HCT116 (cell line): ENCODE results near the gene NTSR1. TPM values are rescaled to one million over a fixed set of nuclear protein-coding genes. Genes with fewer than 3 reads are reported as not detected.

Source experiments
- ATAC-seq: fragments of 200-7000 bp; cut with Tn5 transposase; 2 replicates; pipeline ENCODE4 v1.9.1; 2020; ENCODE audit warnings: mild to moderate bottlenecking, moderate library complexity
- BruUV-seq: library from RNA; stranded (reverse); fragments of 400-500 nt; replicated peaks from 2 replicates; lab custom pipeline; 2021; lab: Mats Ljungman, UMichigan
- CTCF ChIA-PET: fragments of 300-600 bp; sonication (Branson Sonifier 250); formaldehyde crosslinking; loops from one replicate; lab custom pipeline; 2021; ENCODE audit warnings: antibody characterized with exemption; lab: Charles Lee
- POLR2A ChIA-PET: fragments of 300-600, 350-600 bp; sonication (Branson Sonifier 250); formaldehyde crosslinking; loops from one replicate; lab custom pipeline; 2021; ENCODE audit warnings: antibody characterized with exemption; lab: Charles Lee
- RAD21 ChIA-PET, 2 experiments: fragments of 300-600 bp; sonication (Branson Sonifier 250); formaldehyde crosslinking; loops; one replicate each; lab custom pipeline; 2023; ENCODE audit warnings: low total read pairs in 2 of 2; ENCODE audit not compliant: uncharacterized antibody in 2 of 2, unreplicated experiment in 2 of 2, low non-redundant PET in 1 of 2; lab: Charles Lee
- DNase-seq: peaks from one replicate; pipeline ENCODE4 v3.0.0-alpha.2; 2010; ENCODE audit warnings: low read depth, low spot score
- H2AFZ ChIP-seq: fragments of 200-600 bp; shearing (Covaris generic), sonication (generic); 2 replicates; pipeline ENCODE4 v1.6.1; 2017; ENCODE audit warnings: low read depth, mixed run types, mixed read lengths, antibody characterized with exemption, low read length; ENCODE audit not compliant: poor library complexity, severe bottlenecking
- H3K27ac ChIP-seq: 2 replicates; pipeline ENCODE4 v1.5.1; 2012; ENCODE audit warnings: low read depth, low read length
- H3K27me3 ChIP-seq: fragments of 200-600 bp; sonication (generic); 2 replicates; pipeline ENCODE4 v1.6.1; 2016; ENCODE audit warnings: mixed run types, low read length, mixed read lengths; ENCODE audit not compliant: insufficient read depth
- H3K36me3 ChIP-seq, 2 experiments: fragments of 200-500 bp in 1 of 2; fragments of 200-600 bp in 1 of 2; sonication (Bioruptor generic) in 1 of 2; sonication (generic) in 1 of 2; 2 replicates each; pipeline versions ENCODE4 v1.5.1 to v1.6.1; 2014 to 2016; ENCODE audit warnings: low read length in 2 of 2, inconsistent platforms in 1 of 2, mixed read lengths in 1 of 2, mixed run types in 1 of 2; ENCODE audit not compliant: insufficient read depth in 2 of 2, control insufficient read depth in 1 of 2
- H3K4me1 ChIP-seq, 2 experiments: fragments of 200-600 bp in 1 of 2; sonication (generic) in 1 of 2; 2 replicates each; pipeline versions ENCODE4 v1.5.1 to v1.6.1; 2012 to 2017; ENCODE audit warnings: low read length in 2 of 2, inconsistent platforms in 1 of 2, mild to moderate bottlenecking in 1 of 2, mixed read lengths in 1 of 2, mixed run types in 1 of 2, moderate library complexity in 1 of 2; ENCODE audit not compliant: insufficient read depth in 2 of 2, control insufficient read depth in 1 of 2
- H3K4me2 ChIP-seq: fragments of 200-600 bp; sonication (generic); 2 replicates; pipeline ENCODE4 v1.6.1; 2017; ENCODE audit warnings: mixed run types, low read length, mixed read lengths
- H3K4me3 ChIP-seq, 2 experiments: fragments of 200-600 bp in 1 of 2; sonication (generic) in 1 of 2; replicated peaks in 1 of 2; 2 replicates each; pipeline ENCODE4 v1.5.1; 2011 to 2016; ENCODE audit warnings: low read length in 2 of 2, control low read depth in 1 of 2, low read depth in 1 of 2, mild to moderate bottlenecking in 1 of 2, mixed read lengths in 1 of 2, mixed run types in 1 of 2
- H3K79me2 ChIP-seq: fragments of 200-600 bp; sonication (generic); 2 replicates; pipeline ENCODE4 v1.6.1; 2017; ENCODE audit warnings: mild to moderate bottlenecking, mixed run types, low read length, moderate library complexity, mixed read lengths; ENCODE audit not compliant: insufficient read depth
- H3K9ac ChIP-seq: fragments of 200-600 bp; sonication (generic); 2 replicates; pipeline ENCODE4 v1.6.1; 2016; ENCODE audit warnings: low read length, mixed read lengths
- H3K9me2 ChIP-seq: fragments of 200-600 bp; sonication (generic), shearing (Covaris generic); 2 replicates; pipeline ENCODE4 v1.6.1; 2017; ENCODE audit warnings: mixed run types, mild to moderate bottlenecking, moderate library complexity; ENCODE audit not compliant: insufficient read depth
- H3K9me3 ChIP-seq, 2 experiments: fragments of 200-500 bp in 1 of 2; fragments of 200-600 bp in 1 of 2; sonication (Bioruptor generic) in 1 of 2; sonication (generic) in 1 of 2; 2 replicates each; pipeline ENCODE4 v1.6.1; 2014 to 2017; ENCODE audit warnings: low read length in 2 of 2, mixed read lengths in 2 of 2, inconsistent platforms in 1 of 2, low read depth in 1 of 2, mild to moderate bottlenecking in 1 of 2, mixed run types in 1 of 2, moderate library complexity in 1 of 2; ENCODE audit not compliant: control insufficient read depth in 1 of 2, insufficient read depth in 1 of 2
- H4K20me1 ChIP-seq: fragments of 200-600 bp; sonication (generic), shearing (Covaris generic); 2 replicates; pipeline ENCODE4 v1.6.1; 2017; ENCODE audit warnings: mixed run types, mild to moderate bottlenecking, moderate library complexity; ENCODE audit not compliant: insufficient read depth
- EGR1 ChIP-seq: IDR thresholded peaks from 2 replicates; pipeline ENCODE4 v1.6.1; 2012; ENCODE audit warnings: low read depth
- ELF1 ChIP-seq: IDR thresholded peaks from 2 replicates; pipeline ENCODE4 v1.6.1; 2012; ENCODE audit warnings: low read depth, borderline replicate concordance
- POLR2AphosphoS5 ChIP-seq: IDR thresholded peaks from 2 replicates; pipeline ENCODE4 v1.6.1; 2011; ENCODE audit warnings: mild to moderate bottlenecking, low read depth, low read length, moderate library complexity
- RAD21 ChIP-seq: IDR thresholded peaks from 2 replicates; pipeline ENCODE4 v1.6.1; 2012; ENCODE audit warnings: low read depth, mild to moderate bottlenecking
- SIN3A ChIP-seq: IDR thresholded peaks from 2 replicates; pipeline ENCODE4 v1.6.1; 2012; ENCODE audit warnings: low read depth
- SRF ChIP-seq: IDR thresholded peaks from 2 replicates; pipeline ENCODE4 v1.6.1; 2012; ENCODE audit warnings: low read depth
- TCF7L2 ChIP-seq: IDR thresholded peaks from 2 replicates; pipeline ENCODE4 v1.7.0; 2011; ENCODE audit warnings: borderline replicate concordance, inconsistent platforms; ENCODE audit not compliant: insufficient read depth, insufficient read length; ENCODE audit errors: extremely low read depth
- intact Hi-C: fragments of 100-400 bp; cut with micrococcal nuclease; formaldehyde crosslinking; loops from 2 replicates; pipeline ENCODE4 v1.10.0; 2022
- total RNA-seq: library from RNA; stranded (reverse); gene quantifications from one replicate; pipeline ENCODE4 v1.2.1, GENCODE V29; 2021; ENCODE audit not compliant: unreplicated experiment

The NTSR1 gene
- total RNA-seq, 1 experiment from 2014 or later, result 187 TPM

- intact Hi-C loops, result no loop called here
- ChIA-PET CTCF (no interaction called here), POLR2A (no interaction called here), RAD21 (no interaction called here)
- H3K9ac ChIP-seq, result no peak overlapping the region
- H3K4me2 ChIP-seq, result no peak overlapping the region
- TF ChIP-seq SIN3A, result no peak
- TF ChIP-seq POLR2AphosphoS5, result peak; percentile 47; the same call in 1 of the 2 replicates
- TF ChIP-seq EGR1, result no peak
- BruUV-seq, result no TSS peak
- H3K9me2 ChIP-seq, result no peaks in the 10 kb centered on the region
- ATAC-seq (no peak), DNase-seq (no peak)
- peaks cover 34 to 70% of the 10 kb centered on the region in 2 experiments for H3K4me1 ChIP-seq
- H4K20me1 ChIP-seq, result no peaks in the 10 kb centered on the region
- peaks cover 7 to 53% of the 10 kb centered on the region in 2 experiments; a peak in 2 of 4 replicates for H3K36me3 ChIP-seq
- H3K27ac ChIP-seq, result peak overlapping the region; percentile 47; the same call in 1 of the 2 replicates
- no peaks in the 10 kb centered on the region for H3K27me3 ChIP-seq
- no peak overlapping the region for H3K4me3 ChIP-seq
- no peaks in the 10 kb centered on the region for H3K9me3 ChIP-seq
- H2AFZ ChIP-seq, result no peak overlapping the region
- peaks cover 86% of the 10 kb centered on the region for H3K79me2 ChIP-seq
These were observed 35.2 kb downstream of the NTSR1 start for GRCh38 chr20:62743777-62744317.

- ChIA-PET POLR2A (interaction anchor here (0.7 kb wide), 1 partner anchor 19 kb away, joined by 3 read pairs; no protein-coding TSS in a partner anchor), CTCF (no interaction called here), RAD21 (no interaction called here)
- Histone ChIP-seq H3K4me3 (no peak overlapping the region), H3K9me2 (no peaks in the 10 kb centered on the region), H3K4me2 (no peak overlapping the region), H3K27ac (peak overlapping the region; percentile 52), H3K9ac (no peak overlapping the region), H4K20me1 (no peaks in the 10 kb centered on the region), H3K4me1 (peaks cover 25 to 64% of the 10 kb centered on the region in 2 experiments), H3K9me3 (no peaks in the 10 kb centered on the region), H2AFZ (no peak overlapping the region), H3K36me3 (peaks cover 7 to 55% of the 10 kb centered on the region in 2 experiments; a peak in 2 of 4 replicates), H3K27me3 (no peaks in the 10 kb centered on the region), H3K79me2 (peaks cover 91% of the 10 kb centered on the region)
- no peak for TF ChIP-seq ELF1
- TF ChIP-seq TCF7L2, result no peak
- TF ChIP-seq RAD21, result no peak
- no peak for TF ChIP-seq SRF
- TF ChIP-seq SIN3A, result no peak
- BruUV-seq, result no TSS peak
- ATAC-seq (no peak), DNase-seq (no peak)
- intact Hi-C loops, result no loop called here
These were observed 36.1 kb downstream of the NTSR1 start for GRCh38 chr20:62744741-62745191.
